Stimulated activated naive CD8-positive, alpha-beta T cell treated with anti-CD3 and anti-CD28 coated beads, Interleukin-15, Interleukin-2, amounts not matched to agents 100 ng/mL and 50 ng/mL, for 24 hours (primary cell): ENCODE measurements around the gene RDM1.

Source experiments
- H3K27ac Mint-ChIP-seq: one replicate; pipeline ENCODE4 v1.8.0; 2021; ENCODE audit warnings: mild to moderate bottlenecking, mixed read lengths
- H3K27me3 Mint-ChIP-seq: one replicate; pipeline ENCODE4 v1.8.0; 2021; ENCODE audit warnings: mixed read lengths
- H3K36me3 Mint-ChIP-seq: one replicate; pipeline ENCODE4 v1.8.0; 2021; ENCODE audit warnings: low read depth, mixed read lengths
- H3K4me1 Mint-ChIP-seq: one replicate; pipeline ENCODE4 v1.8.0; 2021; ENCODE audit warnings: low read depth, mixed read lengths
- H3K4me3 Mint-ChIP-seq: one replicate; pipeline ENCODE4 v1.8.0; 2021; ENCODE audit warnings: mild to moderate bottlenecking, mixed read lengths
- H3K9me3 Mint-ChIP-seq: one replicate; pipeline ENCODE4 v1.8.0; 2021; ENCODE audit warnings: mixed read lengths

RDM1 gene, protein sequence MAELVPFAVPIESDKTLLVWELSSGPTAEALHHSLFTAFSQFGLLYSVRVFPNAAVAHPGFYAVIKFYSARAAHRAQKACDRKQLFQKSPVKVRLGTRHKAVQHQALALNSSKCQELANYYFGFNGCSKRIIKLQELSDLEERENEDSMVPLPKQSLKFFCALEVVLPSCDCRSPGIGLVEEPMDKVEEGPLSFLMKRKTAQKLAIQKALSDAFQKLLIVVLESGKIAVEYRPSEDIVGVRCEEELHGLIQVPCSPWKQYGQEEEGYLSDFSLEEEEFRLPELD

GRCh38 chr17:35930211-35931065, at the start of gene RDM1:
Gene RDM1, minus strand, starts transcription at chr17:35930773. Its CDS starts 46 bp downstream, at chr17:35930727.
- peaks cover 3% of the 10 kb centered on the region for H3K27me3 Mint-ChIP-seq
- H3K9me3 Mint-ChIP-seq: no peaks in the 10 kb centered on the region
- H3K4me3 Mint-ChIP-seq: peak within 1 kb of the TSS; percentile 87
- H3K36me3 Mint-ChIP-seq: peaks cover 6% of the 10 kb centered on the region
- peaks cover 22% of the 10 kb centered on the region for H3K4me1 Mint-ChIP-seq
- H3K27ac Mint-ChIP-seq: peak within 1 kb of the TSS; percentile 86

DNA sequence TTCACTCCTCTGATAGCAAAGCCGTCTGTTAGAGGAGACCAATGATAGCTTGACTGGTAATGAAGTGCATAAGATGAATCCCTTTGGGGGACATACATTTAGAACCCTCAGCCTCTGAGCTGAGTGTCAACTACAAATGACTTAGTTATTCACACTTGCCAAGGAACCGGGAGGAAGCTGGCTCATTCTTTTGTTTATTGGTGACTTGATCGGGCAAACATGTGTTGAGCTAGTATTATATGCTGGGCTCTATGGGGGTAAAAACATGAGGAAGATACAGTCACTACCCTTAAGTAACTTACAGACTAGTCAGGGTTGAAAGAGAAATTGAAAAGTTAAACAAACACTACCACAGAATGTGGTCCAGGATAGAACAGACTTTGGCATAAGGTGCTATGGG, 47.8 kb upstream of the RDM1 start:
- H3K27me3 Mint-ChIP-seq: peaks cover 12% of the 10 kb centered on the region
- no peaks in the 10 kb centered on the region for H3K36me3 Mint-ChIP-seq
- peaks cover 12% of the 10 kb centered on the region for H3K4me1 Mint-ChIP-seq
- H3K4me3 Mint-ChIP-seq: no peak overlapping the region
- H3K27ac Mint-ChIP-seq: no peak overlapping the region
- no peaks in the 10 kb centered on the region for H3K9me3 Mint-ChIP-seq

DNA sequence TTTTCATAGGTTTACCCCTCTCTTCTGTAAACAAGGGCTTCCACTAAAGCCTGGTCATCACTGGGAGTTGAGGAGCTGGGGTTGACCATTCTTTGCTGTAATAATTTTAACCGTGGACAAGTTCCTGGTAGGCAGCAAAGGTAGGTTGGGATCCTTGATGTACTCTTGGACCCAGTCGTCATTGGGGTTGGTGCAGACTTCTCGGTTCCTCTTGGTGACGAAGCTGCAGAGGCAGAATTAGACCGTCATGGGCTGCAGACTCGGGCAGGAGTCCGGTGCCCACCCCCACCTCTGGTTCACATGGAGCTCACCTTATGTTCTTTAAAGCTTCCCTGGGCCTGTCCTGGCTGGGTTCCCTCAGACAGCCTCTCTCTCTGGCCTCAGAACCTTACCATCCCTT, 46.9 kb upstream of the RDM1 start:
- no peaks in the 10 kb centered on the region for H3K9me3 Mint-ChIP-seq
- H3K27me3 Mint-ChIP-seq: peaks cover 12% of the 10 kb centered on the region
- no peak overlapping the region for H3K4me3 Mint-ChIP-seq
- no peaks in the 10 kb centered on the region for H3K36me3 Mint-ChIP-seq
- H3K4me1 Mint-ChIP-seq: peaks cover 12% of the 10 kb centered on the region
- H3K27ac Mint-ChIP-seq: no peak overlapping the region

- H3K4me1 Mint-ChIP-seq: peaks cover 19% of the 10 kb centered on the region
- no peaks in the 10 kb centered on the region for H3K36me3 Mint-ChIP-seq
- H3K27me3 Mint-ChIP-seq: peaks cover 6% of the 10 kb centered on the region
- no peak overlapping the region for H3K4me3 Mint-ChIP-seq
- H3K9me3 Mint-ChIP-seq: no peaks in the 10 kb centered on the region
- peak overlapping the region; percentile 16 for H3K27ac Mint-ChIP-seq
Observed at GRCh38 chr17:35973333-35974260, 43.0 kb upstream of the RDM1 start.

- peaks cover 19% of the 10 kb centered on the region for H3K4me1 Mint-ChIP-seq
- no peak overlapping the region for H3K4me3 Mint-ChIP-seq
- no peaks in the 10 kb centered on the region for H3K36me3 Mint-ChIP-seq
- no peaks in the 10 kb centered on the region for H3K9me3 Mint-ChIP-seq
- peaks cover 6% of the 10 kb centered on the region for H3K27me3 Mint-ChIP-seq
- peak overlapping the region; percentile 16 for H3K27ac Mint-ChIP-seq
Observed at GRCh38 chr17:35972945-35973332, 42.4 kb upstream of the RDM1 start.

DNA sequence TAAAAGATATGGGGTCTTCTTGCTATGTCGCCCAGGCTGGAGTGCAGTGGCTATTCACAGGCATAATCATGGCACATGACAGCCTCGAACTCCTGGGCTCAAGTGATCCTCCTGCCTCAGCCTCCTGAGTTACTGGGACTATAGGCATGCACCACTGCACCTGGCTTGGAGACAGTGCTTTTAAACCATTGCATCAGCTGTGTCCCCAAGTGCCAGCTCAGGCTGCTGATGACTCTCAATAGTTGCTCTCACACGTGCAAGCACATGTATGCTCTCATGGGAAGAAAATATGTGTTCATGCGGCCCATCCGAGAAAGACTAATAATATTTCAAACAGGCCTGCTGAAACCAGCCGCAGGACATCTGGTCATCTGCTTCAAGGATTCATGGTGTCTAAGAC, 42.0 kb upstream of the RDM1 start:
- no peak overlapping the region for H3K27ac Mint-ChIP-seq
- peaks cover 19% of the 10 kb centered on the region for H3K4me1 Mint-ChIP-seq
- no peaks in the 10 kb centered on the region for H3K36me3 Mint-ChIP-seq
- H3K4me3 Mint-ChIP-seq: no peak overlapping the region
- peaks cover 6% of the 10 kb centered on the region for H3K27me3 Mint-ChIP-seq
- H3K9me3 Mint-ChIP-seq: no peaks in the 10 kb centered on the region

DNA sequence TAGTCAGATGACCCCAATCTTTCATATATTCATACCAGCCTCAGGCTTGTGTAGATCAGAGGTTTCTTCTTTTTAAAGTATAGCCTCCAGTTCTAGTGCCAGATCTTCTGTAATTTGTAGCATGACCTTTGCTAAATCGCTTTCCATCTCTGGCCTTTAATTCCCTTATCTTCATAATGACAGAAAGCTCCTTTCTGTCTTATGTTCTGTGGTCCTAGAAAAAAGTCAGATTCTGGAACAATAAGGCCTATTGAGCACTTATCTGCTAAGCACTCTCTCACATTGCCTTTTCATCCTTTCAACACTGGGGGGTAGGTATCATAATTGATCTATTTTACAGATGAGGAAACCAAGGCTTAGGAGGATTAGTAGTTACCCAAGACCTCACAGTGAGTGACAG, 41.5 kb upstream of the RDM1 start:
- H3K4me1 Mint-ChIP-seq: peaks cover 19% of the 10 kb centered on the region
- peaks cover 6% of the 10 kb centered on the region for H3K27me3 Mint-ChIP-seq
- H3K4me3 Mint-ChIP-seq: no peak overlapping the region
- H3K36me3 Mint-ChIP-seq: no peaks in the 10 kb centered on the region
- no peak overlapping the region for H3K27ac Mint-ChIP-seq
- no peaks in the 10 kb centered on the region for H3K9me3 Mint-ChIP-seq

GRCh38 chr17:35969558-35970380, 39.2 kb upstream of the RDM1 start:
- no peaks in the 10 kb centered on the region for H3K36me3 Mint-ChIP-seq
- H3K27ac Mint-ChIP-seq: no peak overlapping the region
- no peaks in the 10 kb centered on the region for H3K27me3 Mint-ChIP-seq
- no peak overlapping the region for H3K4me3 Mint-ChIP-seq
- H3K4me1 Mint-ChIP-seq: peaks cover 11% of the 10 kb centered on the region
- no peaks in the 10 kb centered on the region for H3K9me3 Mint-ChIP-seq

- Mint-ChIP-seq H3K27me3 (peaks cover 3% of the 10 kb centered on the region), H3K27ac (no peak overlapping the region), H3K4me1 (peaks cover 11% of the 10 kb centered on the region), H3K4me3 (no peak overlapping the region), H3K9me3 (no peaks in the 10 kb centered on the region), H3K36me3 (no peaks in the 10 kb centered on the region)
Observed at GRCh38 chr17:35968520-35969054, 38.0 kb upstream of the RDM1 start.

DNA sequence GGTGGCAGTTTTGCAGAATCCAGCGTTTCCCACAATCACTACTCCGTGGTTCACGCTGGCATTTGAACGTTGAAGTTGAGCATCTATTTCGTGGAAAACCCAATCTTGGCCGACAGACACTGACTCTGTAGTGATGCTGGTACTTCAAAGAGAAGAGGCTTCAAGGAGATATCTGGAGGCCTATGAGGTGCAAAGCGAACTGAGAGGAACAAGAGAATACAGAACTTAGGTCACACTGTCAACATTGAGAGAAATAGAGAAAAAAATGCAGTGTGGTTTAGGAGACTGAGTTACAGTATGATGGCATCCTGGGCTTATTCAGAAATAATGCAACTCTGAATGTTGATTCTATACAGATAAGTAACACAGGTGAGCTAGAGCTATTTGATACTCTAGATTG, 34.7 kb upstream of the RDM1 start:
- no peaks in the 10 kb centered on the region for H3K9me3 Mint-ChIP-seq

GRCh38 chr17:35963663-35964062, 33.1 kb upstream of the RDM1 start:
- Mint-ChIP-seq H3K36me3 (no peaks in the 10 kb centered on the region), H3K9me3 (no peaks in the 10 kb centered on the region), H3K27ac (no peak overlapping the region), H3K4me1 (no peaks in the 10 kb centered on the region), H3K4me3 (no peak overlapping the region), H3K27me3 (peaks cover 15% of the 10 kb centered on the region)

More for the DNA sequence above, 34.7 kb upstream of the RDM1 start:
- Mint-ChIP-seq H3K4me3 (no peak overlapping the region), H3K27me3 (peaks cover 10% of the 10 kb centered on the region), H3K27ac (no peak overlapping the region), H3K4me1 (peaks cover 11% of the 10 kb centered on the region), H3K36me3 (no peaks in the 10 kb centered on the region)

DNA sequence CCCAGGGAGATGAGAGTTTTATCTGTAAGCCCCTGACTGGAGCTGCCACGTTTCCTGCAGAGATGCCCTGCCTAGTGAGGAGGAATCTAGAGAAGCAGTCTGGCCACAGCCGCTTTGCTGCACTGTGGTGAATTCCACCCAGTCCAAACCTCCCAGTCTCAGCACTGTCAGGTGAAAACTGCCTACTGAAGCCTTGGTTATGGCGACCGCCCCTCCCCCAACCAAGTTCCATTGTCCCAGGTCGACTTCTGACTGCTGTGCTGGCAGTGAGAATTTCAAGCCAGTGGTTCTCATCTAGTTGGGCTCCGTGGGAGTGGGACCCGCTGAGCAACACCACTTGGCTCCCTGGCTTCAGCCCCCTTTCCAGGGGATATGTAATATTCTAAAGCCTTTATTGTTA, 23.1 kb upstream of the RDM1 start:
- Mint-ChIP-seq H3K9me3 (no peaks in the 10 kb centered on the region), H3K36me3 (no peaks in the 10 kb centered on the region), H3K27ac (no peak overlapping the region), H3K4me3 (no peak overlapping the region), H3K4me1 (no peaks in the 10 kb centered on the region), H3K27me3 (peaks cover 18% of the 10 kb centered on the region)

DNA sequence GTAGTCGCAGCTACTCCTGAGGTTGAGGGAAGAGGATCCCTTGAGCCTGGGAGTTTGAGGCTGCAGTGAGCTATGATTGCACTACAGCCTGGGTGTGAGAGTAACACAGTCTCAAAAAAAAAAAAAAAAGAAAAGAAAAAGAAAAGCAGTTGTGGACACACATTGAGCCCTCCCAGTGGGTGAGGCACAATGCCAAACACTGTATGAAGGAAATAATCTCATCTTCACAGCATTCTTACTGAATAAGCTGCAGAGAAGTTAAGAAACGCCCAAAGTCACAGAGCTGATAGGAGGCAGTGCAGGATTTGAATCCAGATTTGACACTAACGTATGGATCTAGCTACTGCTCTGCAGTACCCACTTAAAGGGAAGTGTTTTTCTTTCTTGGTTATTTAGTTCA, 18.8 kb upstream of the RDM1 start:
- H3K4me1 Mint-ChIP-seq: no peaks in the 10 kb centered on the region
- H3K27ac Mint-ChIP-seq: no peak overlapping the region
- H3K27me3 Mint-ChIP-seq: peaks cover 4% of the 10 kb centered on the region
- H3K4me3 Mint-ChIP-seq: no peak overlapping the region
- H3K9me3 Mint-ChIP-seq: no peaks in the 10 kb centered on the region
- no peaks in the 10 kb centered on the region for H3K36me3 Mint-ChIP-seq

GRCh38 chr17:35948092-35948491, 17.5 kb upstream of the RDM1 start:
- H3K4me3 Mint-ChIP-seq: no peak overlapping the region
- no peaks in the 10 kb centered on the region for H3K9me3 Mint-ChIP-seq
- no peaks in the 10 kb centered on the region for H3K27me3 Mint-ChIP-seq
- H3K4me1 Mint-ChIP-seq: no peaks in the 10 kb centered on the region
- no peak overlapping the region for H3K27ac Mint-ChIP-seq
- H3K36me3 Mint-ChIP-seq: no peaks in the 10 kb centered on the region
